HEK293 (cell line): ENCODE data around the gene MAP3K20.

ENCODE experiments used
- CTCF ChIA-PET: fragments of 350-600 bp; formaldehyde crosslinking; extraction: SDS; loops from one replicate; lab custom pipeline; 2021; ENCODE audit warnings: antibody characterized with exemption; lab: Yijun Ruan, JAX
- POLR2A ChIA-PET: fragments of 300-600 bp; formaldehyde crosslinking; extraction: SDS; loops from one replicate; lab custom pipeline; 2020; ENCODE audit warnings: antibody characterized with exemption, inconsistent platforms; lab: Yijun Ruan, JAX
- H3K27ac ChIP-seq: fragments of 200-500 bp; sonication (Bioruptor generic); 2 replicates; pipeline ENCODE4 v1.5.1; 2014; ENCODE audit warnings: low read depth, low read length, control low read depth, inconsistent platforms; ENCODE audit errors: extremely low read depth
- H3K36me3 ChIP-seq, 2 experiments: fragments of 200-500 bp in 1 of 2; sonication (Bioruptor generic) in 1 of 2; 1 replicate in 1 of 2; 2 replicates in 1 of 2; pipeline ENCODE4 v1.5.1; 2014 to 2017; ENCODE audit warnings: inconsistent platforms in 2 of 2, low read length in 2 of 2; ENCODE audit not compliant: control insufficient read depth in 2 of 2, insufficient read depth in 1 of 2
- H3K4me1 ChIP-seq: fragments of 200-500 bp; sonication (Bioruptor generic); 2 replicates; pipeline ENCODE4 v1.5.1; 2014; ENCODE audit warnings: mild to moderate bottlenecking, low read length, inconsistent platforms; ENCODE audit not compliant: control insufficient read depth, insufficient read depth
- H3K4me3 ChIP-seq: 2 replicates; pipeline ENCODE4 v1.5.1; 2011; ENCODE audit warnings: low read depth, mild to moderate bottlenecking, control low read depth, low read length, moderate library complexity
- H3K9me3 ChIP-seq: fragments of 200-500 bp; sonication (Bioruptor generic); 2 replicates; pipeline ENCODE4 v1.5.1; 2014; ENCODE audit warnings: low read depth, low read length, inconsistent platforms; ENCODE audit not compliant: control insufficient read depth, insufficient read depth
- FEZF1 ChIP-seq: fragments of 450-650 bp; formaldehyde crosslinking; IDR thresholded peaks from 2 replicates; pipeline ENCODE4 v1.5.1; 2016; ENCODE audit warnings: missing biosample characterization, missing genetic modification characterization
- HOXC10 ChIP-seq: sonication (generic); formaldehyde crosslinking; IDR thresholded peaks from 2 replicates; pipeline ENCODE4 v1.8.1; 2023; ENCODE audit warnings: mild to moderate bottlenecking, missing genetic modification reagents
- HOXD13 ChIP-seq: sonication (generic); formaldehyde crosslinking; IDR thresholded peaks from 2 replicates; pipeline ENCODE4 v1.8.0; 2022; ENCODE audit warnings: missing genetic modification reagents, borderline replicate concordance
- KLF7 ChIP-seq: fragments of 450-650 bp; formaldehyde crosslinking; IDR thresholded peaks from 2 replicates; pipeline ENCODE4 v1.5.1; 2016; ENCODE audit warnings: missing biosample characterization, missing genetic modification characterization, borderline replicate concordance
- MYNN ChIP-seq: fragments of 450-650 bp; formaldehyde crosslinking; IDR thresholded peaks from 2 replicates; pipeline ENCODE4 v1.5.1; 2016; ENCODE audit warnings: missing biosample characterization, missing genetic modification characterization, borderline replicate concordance
- MZF1 ChIP-seq: fragments of 450-650 bp; formaldehyde crosslinking; IDR thresholded peaks from 2 replicates; pipeline ENCODE4 v1.5.1; 2017; ENCODE audit warnings: missing biosample characterization, missing genetic modification characterization, borderline replicate concordance
- SALL2 ChIP-seq: fragments of 450-650 bp; formaldehyde crosslinking; IDR thresholded peaks from 2 replicates; pipeline ENCODE4 v1.5.0; 2017; ENCODE audit warnings: missing biosample characterization, mild to moderate bottlenecking, missing genetic modification characterization, borderline replicate concordance
- SCRT2 ChIP-seq: fragments of 450-650 bp; formaldehyde crosslinking; IDR thresholded peaks from 2 replicates; pipeline ENCODE4 v1.5.1; 2016; ENCODE audit warnings: missing biosample characterization, missing genetic modification characterization
- SETDB1 ChIP-seq: IDR thresholded peaks from one replicate; pipeline ENCODE4 v1.6.1; 2017; ENCODE audit warnings: mild to moderate bottlenecking, low read length, moderate library complexity, mixed read lengths; ENCODE audit not compliant: insufficient read length
- WT1 ChIP-seq: fragments of 450-650 bp; formaldehyde crosslinking; IDR thresholded peaks from 2 replicates; pipeline ENCODE4 v1.5.1; 2016; ENCODE audit warnings: missing biosample characterization, missing genetic modification characterization
- ZBTB17 ChIP-seq: fragments of 450-650 bp; formaldehyde crosslinking; IDR thresholded peaks from 2 replicates; pipeline ENCODE4 v1.5.1; 2016; ENCODE audit warnings: missing biosample characterization, missing genetic modification characterization
- ZBTB20 ChIP-seq: fragments of 450-650 bp; formaldehyde crosslinking; IDR thresholded peaks from 2 replicates; pipeline ENCODE4 v1.5.1; 2016; ENCODE audit warnings: missing biosample characterization, missing genetic modification characterization
- ZFHX2 ChIP-seq: fragments of 450-650 bp; formaldehyde crosslinking; conservative IDR thresholded peaks from 2 replicates; pipeline ENCODE4 v1.5.1; 2016; ENCODE audit warnings: missing biosample characterization, missing genetic modification characterization
- ZFP41 ChIP-seq: fragments of 450-650 bp; formaldehyde crosslinking; IDR thresholded peaks from 2 replicates; pipeline ENCODE4 v1.5.1; 2016; ENCODE audit warnings: missing biosample characterization, missing genetic modification characterization, borderline replicate concordance
- ZNF138 ChIP-seq: fragments of 450-650 bp; formaldehyde crosslinking; IDR thresholded peaks from 2 replicates; pipeline ENCODE4 v1.5.1; 2016; ENCODE audit warnings: missing biosample characterization, missing genetic modification characterization, borderline replicate concordance
- ZNF169 ChIP-seq: fragments of 450-650 bp; formaldehyde crosslinking; IDR thresholded peaks from 2 replicates; pipeline ENCODE4 v1.5.1; 2016; ENCODE audit warnings: missing biosample characterization, missing genetic modification characterization
- ZNF175 ChIP-seq: fragments of 450-650 bp; formaldehyde crosslinking; IDR thresholded peaks from 2 replicates; pipeline ENCODE4 v1.5.1; 2016; ENCODE audit warnings: missing biosample characterization, missing genetic modification characterization
- ZNF211 ChIP-seq: fragments of 450-650 bp; formaldehyde crosslinking; IDR thresholded peaks from 2 replicates; pipeline ENCODE4 v1.5.1; 2016; ENCODE audit warnings: low read depth, missing biosample characterization, missing genetic modification characterization
- ZNF221 ChIP-seq: fragments of 450-650 bp; formaldehyde crosslinking; IDR thresholded peaks from 2 replicates; pipeline ENCODE4 v1.5.1; 2017; ENCODE audit warnings: missing biosample characterization, missing genetic modification characterization, borderline replicate concordance
- ZNF302 ChIP-seq: fragments of 450-650 bp; formaldehyde crosslinking; IDR thresholded peaks from 2 replicates; pipeline ENCODE4 v1.5.1; 2016; ENCODE audit warnings: missing biosample characterization, missing genetic modification characterization, low read depth
- ZNF341 ChIP-seq: fragments of 450-650 bp; formaldehyde crosslinking; IDR thresholded peaks from 2 replicates; pipeline ENCODE4; 2016; ENCODE audit warnings: low read depth, missing biosample characterization, missing genetic modification characterization
- ZNF404 ChIP-seq: fragments of 450-650 bp; formaldehyde crosslinking; IDR thresholded peaks from 2 replicates; pipeline ENCODE4 v1.5.1; 2017; ENCODE audit warnings: missing biosample characterization, missing genetic modification characterization
- ZNF514 ChIP-seq: fragments of 450-650 bp; formaldehyde crosslinking; IDR thresholded peaks from 2 replicates; pipeline ENCODE4 v1.5.1; 2016; ENCODE audit warnings: missing biosample characterization, missing genetic modification characterization
- ZNF548 ChIP-seq: fragments of 450-650 bp; formaldehyde crosslinking; IDR thresholded peaks from 2 replicates; pipeline ENCODE4 v1.5.1; 2016; ENCODE audit warnings: missing biosample characterization, missing genetic modification characterization
- ZNF624 ChIP-seq: fragments of 450-650 bp; formaldehyde crosslinking; IDR thresholded peaks from 2 replicates; pipeline ENCODE4 v1.5.1; 2017; ENCODE audit warnings: missing biosample characterization, missing genetic modification characterization
- ZNF629 ChIP-seq: fragments of 450-650 bp; formaldehyde crosslinking; IDR thresholded peaks from 2 replicates; pipeline ENCODE4 v1.5.1; 2017; ENCODE audit warnings: missing biosample characterization, missing genetic modification characterization
- ZNF785 ChIP-seq: fragments of 450-650 bp; formaldehyde crosslinking; IDR thresholded peaks from 2 replicates; pipeline ENCODE4 v1.5.1; 2016; ENCODE audit warnings: missing biosample characterization, missing genetic modification characterization
- TF ChIP-seq, protein P1 (sequence below): fragments of 450-650 bp; formaldehyde crosslinking; IDR thresholded peaks from 2 replicates; pipeline ENCODE4 v1.5.1; 2016; ENCODE audit warnings: missing biosample characterization, missing genetic modification characterization
- TF ChIP-seq, protein P2 (sequence below): fragments of 450-650 bp; formaldehyde crosslinking; IDR thresholded peaks from 2 replicates; pipeline ENCODE4 v1.5.1; 2016; ENCODE audit warnings: missing biosample characterization, missing genetic modification characterization
- TF ChIP-seq, protein P3 (sequence below): fragments of 450-650 bp; formaldehyde crosslinking; IDR thresholded peaks from 2 replicates; pipeline ENCODE4 v1.5.1; 2016; ENCODE audit warnings: missing biosample characterization, missing genetic modification characterization

Gene MAP3K20

DNA sequence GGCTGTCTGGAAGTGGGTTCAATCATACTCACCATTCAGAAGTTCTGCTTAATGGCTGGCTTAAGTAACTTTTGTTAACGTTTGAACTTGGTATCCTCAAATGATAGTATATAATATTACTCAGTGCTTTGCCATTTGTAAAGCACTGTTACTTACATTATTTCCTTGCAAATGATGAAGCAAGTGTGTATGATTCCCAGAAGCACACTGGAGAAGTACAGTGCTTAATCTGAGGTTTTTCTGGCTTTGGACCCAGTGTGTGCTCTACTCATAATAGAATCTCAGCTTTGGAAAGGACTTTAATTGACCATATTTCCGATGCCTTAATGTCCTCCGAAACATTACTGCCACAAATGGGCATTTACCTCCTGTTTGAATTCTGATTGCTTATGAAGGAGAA lies 63.3 kb downstream of the MAP3K20 start:
- Histone ChIP-seq H3K4me1 (no peaks in the 10 kb centered on the region), H3K9me3 (no peaks in the 10 kb centered on the region), H3K36me3 (no peaks in the 10 kb centered on the region), H3K4me3 (no peak overlapping the region), H3K27ac (no peak overlapping the region)
- ChIA-PET CTCF (no interaction called here), POLR2A (no interaction called here)
- no peak for TF ChIP-seq WT1 (tag by site-specific recombination)
- TF ChIP-seq SCRT2, result no peak
- no peak for TF ChIP-seq ZNF211 (tag by site-specific recombination)
- no peak for TF ChIP-seq HOXD13
- no peak for TF ChIP-seq ZNF169 (tag by site-specific recombination)
- no peak for TF ChIP-seq MYNN (tag by site-specific recombination)

DNA sequence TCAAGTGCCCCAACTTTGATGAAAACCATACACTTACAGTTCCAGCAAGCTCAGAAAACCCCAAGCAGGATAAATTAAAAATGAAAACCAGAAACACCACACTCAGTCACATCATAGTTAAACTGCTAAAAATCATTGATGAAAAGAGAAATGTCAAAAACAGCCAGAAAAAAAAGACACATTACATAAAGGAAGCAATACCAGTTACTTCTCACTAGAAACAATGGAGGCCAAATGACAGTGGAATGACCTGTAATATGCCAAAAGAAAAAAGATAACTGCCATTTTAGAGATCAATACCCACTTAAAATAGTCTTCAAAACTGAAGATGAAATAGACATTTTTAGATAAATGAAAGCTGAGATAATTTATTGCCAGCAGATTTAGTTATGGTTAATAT lies 66.0 kb downstream of the MAP3K20 start:
- POLR2A ChIA-PET, result no interaction called here
- Histone ChIP-seq H3K9me3 (no peaks in the 10 kb centered on the region), H3K36me3 (no peaks in the 10 kb centered on the region), H3K4me1 (no peaks in the 10 kb centered on the region), H3K27ac (no peak overlapping the region), H3K4me3 (no peak overlapping the region)
- peak; percentile 44 for TF ChIP-seq SETDB1
- TF ChIP-seq ZNF221 (tag by site-specific recombination), result no peak
- CTCF ChIA-PET, result interaction anchor here (0.8 kb wide), 1 partner anchor 302 kb away, joined by 3 read pairs; no protein-coding TSS in a partner anchor

DNA sequence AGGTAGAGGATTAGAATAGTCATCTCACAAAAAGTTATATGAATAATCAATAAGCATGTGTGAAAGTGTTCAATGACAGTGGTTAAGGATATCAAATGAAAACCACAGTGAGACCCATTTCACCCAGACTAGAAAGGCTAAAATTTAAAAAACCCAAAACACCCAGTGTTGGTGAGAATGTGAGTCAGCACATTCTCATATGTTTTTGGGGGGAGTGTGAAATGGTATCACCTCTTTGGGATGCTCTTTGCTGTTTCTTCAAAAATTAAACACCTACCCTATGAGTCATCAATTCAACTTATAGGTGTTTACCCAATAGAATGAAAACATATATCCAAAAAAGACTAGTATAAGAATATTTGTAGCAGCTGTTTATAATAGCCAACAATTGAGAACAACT lies 69.8 kb downstream of the MAP3K20 start:
- Histone ChIP-seq H3K27ac (no peak overlapping the region), H3K4me3 (no peak overlapping the region), H3K9me3 (no peaks in the 10 kb centered on the region), H3K36me3 (no peaks in the 10 kb centered on the region), H3K4me1 (no peaks in the 10 kb centered on the region)
- ChIA-PET CTCF (no interaction called here), POLR2A (no interaction called here)
- TF ChIP-seq, protein P1, sequence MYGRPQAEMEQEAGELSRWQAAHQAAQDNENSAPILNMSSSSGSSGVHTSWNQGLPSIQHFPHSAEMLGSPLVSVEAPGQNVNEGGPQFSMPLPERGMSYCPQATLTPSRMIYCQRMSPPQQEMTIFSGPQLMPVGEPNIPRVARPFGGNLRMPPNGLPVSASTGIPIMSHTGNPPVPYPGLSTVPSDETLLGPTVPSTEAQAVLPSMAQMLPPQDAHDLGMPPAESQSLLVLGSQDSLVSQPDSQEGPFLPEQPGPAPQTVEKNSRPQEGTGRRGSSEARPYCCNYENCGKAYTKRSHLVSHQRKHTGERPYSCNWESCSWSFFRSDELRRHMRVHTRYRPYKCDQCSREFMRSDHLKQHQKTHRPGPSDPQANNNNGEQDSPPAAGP, result no peak
- TF ChIP-seq MZF1 (tag by site-specific recombination) (no peak), ZNF138 (tag by site-specific recombination) (no peak), ZBTB17 (tag by site-specific recombination) (no peak), ZNF548 (no peak), ZNF629 (no peak), ZNF514 (no peak), HOXC10 (no peak), ZFHX2 (tag by site-specific recombination) (no peak), ZNF175 (tag by site-specific recombination) (no peak), ZBTB20 (tag by site-specific recombination) (no peak), SCRT2 (no peak)
- TF ChIP-seq, protein P2, sequence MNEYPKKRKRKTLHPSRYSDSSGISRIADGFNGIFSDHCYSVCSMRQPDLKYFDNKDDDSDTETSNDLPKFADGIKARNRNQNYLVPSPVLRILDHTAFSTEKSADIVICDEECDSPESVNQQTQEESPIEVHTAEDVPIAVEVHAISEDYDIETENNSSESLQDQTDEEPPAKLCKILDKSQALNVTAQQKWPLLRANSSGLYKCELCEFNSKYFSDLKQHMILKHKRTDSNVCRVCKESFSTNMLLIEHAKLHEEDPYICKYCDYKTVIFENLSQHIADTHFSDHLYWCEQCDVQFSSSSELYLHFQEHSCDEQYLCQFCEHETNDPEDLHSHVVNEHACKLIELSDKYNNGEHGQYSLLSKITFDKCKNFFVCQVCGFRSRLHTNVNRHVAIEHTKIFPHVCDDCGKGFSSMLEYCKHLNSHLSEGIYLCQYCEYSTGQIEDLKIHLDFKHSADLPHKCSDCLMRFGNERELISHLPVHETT (tag by site-specific recombination), result no peak

DNA sequence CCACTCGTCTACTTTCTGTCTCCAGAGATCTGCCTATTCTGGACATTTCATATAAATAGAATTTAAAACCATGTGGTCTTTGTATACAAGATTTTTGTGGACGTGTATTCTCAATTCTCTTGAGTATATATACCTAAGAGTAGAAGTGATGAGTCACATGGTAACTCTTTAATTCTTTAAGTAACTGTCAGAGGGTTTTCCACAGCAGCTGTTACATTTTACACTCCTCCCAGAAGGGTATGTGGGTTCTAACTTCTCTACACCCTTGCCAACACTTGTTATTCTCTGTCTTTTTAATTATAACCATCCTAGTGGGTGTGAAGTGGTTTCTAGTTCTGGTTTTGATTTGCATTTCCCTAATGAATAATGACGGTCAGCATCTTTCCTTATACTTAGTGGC lies 70.9 kb downstream of the MAP3K20 start:
- Histone ChIP-seq H3K36me3 (no peaks in the 10 kb centered on the region), H3K27ac (no peak overlapping the region), H3K4me1 (no peaks in the 10 kb centered on the region), H3K4me3 (no peak overlapping the region), H3K9me3 (no peaks in the 10 kb centered on the region)
- ChIA-PET POLR2A (no interaction called here), CTCF (no interaction called here)
- TF ChIP-seq ZNF624 (no peak), FEZF1 (tag by site-specific recombination) (no peak), ZNF302 (no peak), ZNF785 (no peak), ZNF341 (tag by site-specific recombination) (no peak), ZFP41 (tag by site-specific recombination) (no peak), ZNF404 (tag by site-specific recombination) (no peak), KLF7 (tag by site-specific recombination) (no peak), SALL2 (no peak)
- TF ChIP-seq, protein P3, sequence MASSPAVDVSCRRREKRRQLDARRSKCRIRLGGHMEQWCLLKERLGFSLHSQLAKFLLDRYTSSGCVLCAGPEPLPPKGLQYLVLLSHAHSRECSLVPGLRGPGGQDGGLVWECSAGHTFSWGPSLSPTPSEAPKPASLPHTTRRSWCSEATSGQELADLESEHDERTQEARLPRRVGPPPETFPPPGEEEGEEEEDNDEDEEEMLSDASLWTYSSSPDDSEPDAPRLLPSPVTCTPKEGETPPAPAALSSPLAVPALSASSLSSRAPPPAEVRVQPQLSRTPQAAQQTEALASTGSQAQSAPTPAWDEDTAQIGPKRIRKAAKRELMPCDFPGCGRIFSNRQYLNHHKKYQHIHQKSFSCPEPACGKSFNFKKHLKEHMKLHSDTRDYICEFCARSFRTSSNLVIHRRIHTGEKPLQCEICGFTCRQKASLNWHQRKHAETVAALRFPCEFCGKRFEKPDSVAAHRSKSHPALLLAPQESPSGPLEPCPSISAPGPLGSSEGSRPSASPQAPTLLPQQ (tag by site-specific recombination), result no peak
